ENCODE data around the gene RBM39. TPM values are rescaled to one million over a fixed set of nuclear protein-coding genes. Genes with fewer than 3 reads are reported as not detected.
"Not testable (repeated sequence)": the region's sequence is repeated elsewhere in the genome, so short reads cannot be mapped to it uniquely, and the experiment has no call there.

RBM39 gene
- total and polyA plus RNA-seq, 2 of the 8 experiments (the other 6 are each of a cell fraction or from before 2014, with no cell fraction given): 78.0 to 219 TPM

GRCh38 chr20:35706591-35707529 lies 35.2 kb downstream of the RBM39 start:
- H3K23ac ChIP-seq (ENCODE audit: insufficient read length); H4K91ac ChIP-seq (replicated peaks; ENCODE audit: insufficient read length, low read length); H3K4me2 ChIP-seq (ENCODE audit: insufficient read depth in 1 of 2, low read depth in 2 of 2, low read length in 2 of 2); H3K4me3 ChIP-seq (ENCODE audit: extremely low read depth in 1 of 4, insufficient read depth in 2 of 4, low read depth in 3 of 4, low read length in 4 of 4); H3K4me1 ChIP-seq (replicated peaks in 1 of 4; ENCODE audit: control insufficient read depth in 3 of 4, insufficient read depth in 4 of 4, low read length in 3 of 4); H3K27ac ChIP-seq (ENCODE audit: low read depth, low read length); H3K79me1 ChIP-seq (ENCODE audit: low read depth, low read length); H3K4ac ChIP-seq (replicated peaks; ENCODE audit: insufficient read length, low read depth, low read length); H4K8ac ChIP-seq (ENCODE audit: extremely low read depth, insufficient read depth, low read length); H2AFZ ChIP-seq (ENCODE audit: low read length); H3K23me2 ChIP-seq (ENCODE audit: low read depth, low read length); H2BK120ac ChIP-seq (replicated peaks; ENCODE audit: low read depth, low read length); H3K56ac ChIP-seq (replicated peaks; ENCODE audit: insufficient read length, low read depth, low read length); FAIRE-seq; H3K18ac ChIP-seq (ENCODE audit: extremely low read depth, low read length); H2BK20ac ChIP-seq (ENCODE audit: low read length); H2BK12ac ChIP-seq (ENCODE audit: low read depth, low read length); H4K5ac ChIP-seq (ENCODE audit: insufficient read length, low read depth, low read length); H3K9me3 ChIP-seq (ENCODE audit: insufficient read depth in 2 of 2, low read depth in 1 of 2, low read length in 1 of 2); H3K14ac ChIP-seq (ENCODE audit: insufficient read length); H3K9ac ChIP-seq (replicated peaks in 1 of 4; ENCODE audit: extremely low read depth in 1 of 4, low read depth in 3 of 4, low read length in 3 of 4); H2BK5ac ChIP-seq (ENCODE audit: low read depth, low read length); H2BK15ac ChIP-seq (ENCODE audit: low read length); H3K27me3 ChIP-seq (replicated peaks in 1 of 4; ENCODE audit: control insufficient read depth in 3 of 4, extremely low read depth in 1 of 4, insufficient read depth in 3 of 4, low read length in 3 of 4); CTCF ChIA-PET (ENCODE audit: partially characterized antibody); H2AK5ac ChIP-seq (ENCODE audit: low read depth, low read length): not testable (repeated sequence)
- 96% methylated on average over 17 of the region's 17 CpGs; no CpG with 5 or more reads in 1 of the 2 experiments for WGBS, 2 experiments (ENCODE audit: extremely low coverage in 1 of 2, insufficient coverage in 1 of 2, insufficient read length in 1 of 2, insufficient replicate concordance in 2 of 2, low coverage in 1 of 2, low lambda C conversion rate in 2 of 2, missing lambda C conversion rate in 1 of 2)
- Histone ChIP-seq H3K79me2 (ENCODE audit: control insufficient read depth in 1 of 2, insufficient read depth in 2 of 2, low read length in 2 of 2) (peaks cover 0 to 25% of the 10 kb centered on the region in 2 experiments; a peak in 2 of 4 replicates), H4K20me1 (replicated peaks in 1 of 2; ENCODE audit: control insufficient read depth in 1 of 2, insufficient read depth in 2 of 2, low read length in 2 of 2) (peaks cover 6 to 12% of the 10 kb centered on the region in 2 experiments), H3K36me3 (ENCODE audit: control insufficient read depth in 2 of 4, insufficient read depth in 4 of 4, low read length in 3 of 4) (peaks cover 22 to 99% (median 67%) of the 10 kb centered on the region in 4 experiments)
- DNase-seq (ENCODE audit: low read depth in 1 of 2, low spot score in 2 of 2): peak in 1 of 2 experiments; percentile 28
- POLR2A ChIA-PET (ENCODE audit: partially characterized antibody): interaction anchor here (0.7 to 40.1 kb wide), 2 partner anchors 23 to 206 kb away, joined by 3 to 2341 read pairs; partner anchors contain the start of gene RBM39
